CD4-positive, CD25-positive, alpha-beta regulatory T cell (primary cell): ENCODE data around the gene CXCL10. TPM values are rescaled to one million over a fixed set of nuclear protein-coding genes. Genes with fewer than 3 reads are reported as not detected.

Experiments
- ATAC-seq, 2 donors: fragments of 150-1000 bp; cut with Tn5 transposase; one replicate each; pipeline ENCODE4 v1.10.0; 2021; ENCODE audit warnings: low read depth in 2 of 2, moderate number of reproducible peaks in 2 of 2, moderate library complexity in 1 of 2
- DNase-seq, 3 donors: peaks; one replicate each; pipeline versions ENCODE4 v3.0.0 to v3.0.0-alpha.2; 2012 to 2022; ENCODE audit warnings: mixed read lengths in 1 of 3
- H3K27ac ChIP-seq: one replicate; pipeline ENCODE4 v1.7.0; 2013; ENCODE audit warnings: mild to moderate bottlenecking, low read length; ENCODE audit not compliant: insufficient read depth, poor library complexity, severe bottlenecking
- H3K27me3 ChIP-seq: one replicate; pipeline ENCODE4 v1.7.0; 2013; ENCODE audit warnings: low read length; ENCODE audit not compliant: control insufficient read depth, insufficient read depth
- H3K36me3 ChIP-seq: one replicate; pipeline ENCODE4 v1.7.0; 2013; ENCODE audit warnings: mild to moderate bottlenecking, low read length, moderate library complexity; ENCODE audit not compliant: control insufficient read depth, insufficient read depth
- H3K4me1 ChIP-seq: 2 replicates; pipeline ENCODE4 v1.7.0; 2013; ENCODE audit warnings: mild to moderate bottlenecking, low read length; ENCODE audit not compliant: insufficient read depth, control insufficient read depth, poor library complexity, severe bottlenecking
- H3K4me3 ChIP-seq: one replicate; pipeline ENCODE4 v1.7.0; 2013; ENCODE audit warnings: low read depth, mild to moderate bottlenecking, low read length, moderate library complexity
- H3K9me3 ChIP-seq, 2 experiments: 1 replicate in 1 of 2; 2 replicates in 1 of 2; pipeline ENCODE4 v1.7.0; 2013; ENCODE audit warnings: low read length in 2 of 2, mild to moderate bottlenecking in 1 of 2, moderate library complexity in 1 of 2; ENCODE audit not compliant: control insufficient read depth in 2 of 2
- H3K27ac Mint-ChIP-seq, 3 donors: one replicate each; pipeline ENCODE4 v1.8.0; 2020 to 2022; ENCODE audit warnings: mild to moderate bottlenecking in 3 of 3, mixed read lengths in 3 of 3, moderate library complexity in 2 of 3
- H3K27me3 Mint-ChIP-seq: one replicate; pipeline ENCODE4 v1.8.0; 2022; ENCODE audit warnings: mild to moderate bottlenecking, mixed read lengths
- H3K36me3 Mint-ChIP-seq: one replicate; pipeline ENCODE4 v1.8.0; 2020; ENCODE audit warnings: mixed read lengths
- H3K4me1 Mint-ChIP-seq, 4 donors: one replicate each; pipeline ENCODE4 v1.8.0; 2020 to 2022; ENCODE audit warnings: mixed read lengths in 4 of 4, mild to moderate bottlenecking in 1 of 4
- H3K4me3 Mint-ChIP-seq, 4 donors: one replicate each; pipeline ENCODE4 v1.8.0; 2020 to 2022; ENCODE audit warnings: mild to moderate bottlenecking in 4 of 4, mixed read lengths in 4 of 4, moderate library complexity in 3 of 4
- H3K9me3 Mint-ChIP-seq, 7 donors: one replicate each; pipeline ENCODE4 v1.8.0; 2020 to 2022; ENCODE audit warnings: mixed read lengths in 7 of 7, mild to moderate bottlenecking in 3 of 7, moderate library complexity in 2 of 7
- polyA plus RNA-seq, 4 donors: library from polyadenylated mRNA; unstranded; fragments of 300-500 nt; fragmentation: Illumina TruSeq; gene quantifications; one replicate each; pipeline ENCODE4 v1.2.3, GENCODE V29; 2021
- total RNA-seq: library from RNA; stranded (reverse); gene quantifications from one replicate; pipeline ENCODE4 v1.2.3, GENCODE V29; 2022

CXCL10 gene
- total and polyA plus RNA-seq, 5 donors from 2014 or later = not detected

DNA sequence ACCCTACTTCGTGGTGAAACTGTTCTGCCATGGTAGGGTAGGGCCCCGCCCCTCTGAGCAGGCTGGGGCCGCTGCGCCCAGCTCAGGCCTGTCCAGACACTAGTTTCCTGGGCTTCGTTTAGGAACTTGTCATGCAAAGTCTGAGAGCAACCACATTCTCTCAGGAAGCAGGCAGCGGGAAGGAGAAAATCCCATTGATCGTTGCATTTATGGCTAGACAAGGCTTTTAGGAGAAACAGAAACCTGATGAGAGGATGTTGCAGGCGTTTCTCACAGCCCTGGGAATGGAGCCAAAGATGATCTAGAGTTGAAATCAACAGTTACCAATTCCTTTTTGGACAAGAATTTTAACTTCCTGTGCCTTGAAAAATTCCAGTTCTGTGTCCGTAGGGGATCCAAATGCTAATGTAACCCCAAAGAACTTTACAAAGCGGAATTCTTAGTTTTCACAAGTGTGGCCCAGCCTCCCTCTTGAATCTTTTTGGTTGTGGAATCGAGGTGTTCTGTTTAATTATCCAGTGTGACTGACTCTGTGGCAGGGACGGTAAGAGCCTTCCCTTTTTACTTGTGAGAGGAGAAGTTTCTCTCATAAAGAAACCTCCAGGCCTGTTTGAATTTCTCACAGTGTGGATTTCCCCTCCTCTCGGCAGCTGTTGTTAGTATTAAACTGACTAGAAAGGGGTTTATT, 11.5 kb downstream of the CXCL10 start:
- no peak overlapping the region for H3K27ac ChIP-seq
- Mint-ChIP-seq H3K9me3 (peaks cover 0 to 2% (median 0%) of the 10 kb centered on the region in 7 donors), H3K4me1 (no peaks in the 10 kb centered on the region), H3K27me3 (peaks cover 20% of the 10 kb centered on the region), H3K36me3 (no peaks in the 10 kb centered on the region), H3K4me3 (no peak overlapping the region), H3K27ac (no peak overlapping the region)
- no peak overlapping the region for H3K4me3 ChIP-seq
- H3K9me3 ChIP-seq = no peaks in the 10 kb centered on the region
- H3K27me3 ChIP-seq = peaks cover 3% of the 10 kb centered on the region
- H3K4me1 ChIP-seq = no peaks in the 10 kb centered on the region
- ATAC-seq (no peak), DNase-seq (no peak)
- H3K36me3 ChIP-seq = no peaks in the 10 kb centered on the region

DNA sequence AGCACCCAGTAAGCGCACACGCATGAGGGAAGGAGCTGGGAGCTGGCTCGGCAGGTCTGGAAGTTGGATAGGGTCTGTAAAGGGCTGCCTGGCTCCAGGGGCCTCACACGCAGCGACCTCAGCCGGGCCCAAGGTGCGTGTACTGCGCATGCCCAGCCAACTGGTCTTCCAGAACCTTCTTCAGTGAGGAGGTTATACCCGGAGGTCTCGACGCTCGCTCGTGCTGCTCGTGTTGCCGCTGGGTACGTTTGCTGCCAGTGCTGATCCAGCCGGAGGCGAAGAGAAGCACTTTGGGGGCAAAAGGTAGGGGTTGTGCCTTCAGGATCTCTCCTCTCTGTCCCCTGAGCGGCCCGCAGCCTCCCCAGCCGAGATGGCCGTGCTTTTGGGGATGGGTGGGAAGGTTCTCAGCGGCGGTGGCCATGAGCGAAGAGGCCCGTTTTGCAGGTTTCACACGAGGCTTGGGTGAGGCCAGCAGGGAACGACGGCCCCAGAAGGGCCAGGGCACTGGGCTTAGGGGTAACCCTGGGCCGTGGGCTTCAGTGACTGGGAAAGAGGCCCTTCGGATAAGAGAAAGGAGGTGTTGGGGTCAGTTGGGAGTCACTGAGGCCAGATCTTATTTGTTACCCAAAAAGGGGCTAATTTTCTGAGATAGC, 12.2 kb downstream of the CXCL10 start:
- Histone ChIP-seq H3K4me3 (no peak overlapping the region), H3K36me3 (no peaks in the 10 kb centered on the region), H3K27me3 (peaks cover 7% of the 10 kb centered on the region), H3K27ac (no peak overlapping the region), H3K9me3 (no peaks in the 10 kb centered on the region), H3K4me1 (no peaks in the 10 kb centered on the region)
- peaks cover 0 to 2% (median 0%) of the 10 kb centered on the region in 7 donors for H3K9me3 Mint-ChIP-seq
- H3K4me1 Mint-ChIP-seq = no peaks in the 10 kb centered on the region
- no peak overlapping the region for H3K4me3 Mint-ChIP-seq
- H3K36me3 Mint-ChIP-seq = no peaks in the 10 kb centered on the region
- H3K27me3 Mint-ChIP-seq = peaks cover 21% of the 10 kb centered on the region
- peak overlapping the region in 1 of 3 donors; percentile 85 for H3K27ac Mint-ChIP-seq
- no peak for DNase-seq
- no peak for ATAC-seq

DNA sequence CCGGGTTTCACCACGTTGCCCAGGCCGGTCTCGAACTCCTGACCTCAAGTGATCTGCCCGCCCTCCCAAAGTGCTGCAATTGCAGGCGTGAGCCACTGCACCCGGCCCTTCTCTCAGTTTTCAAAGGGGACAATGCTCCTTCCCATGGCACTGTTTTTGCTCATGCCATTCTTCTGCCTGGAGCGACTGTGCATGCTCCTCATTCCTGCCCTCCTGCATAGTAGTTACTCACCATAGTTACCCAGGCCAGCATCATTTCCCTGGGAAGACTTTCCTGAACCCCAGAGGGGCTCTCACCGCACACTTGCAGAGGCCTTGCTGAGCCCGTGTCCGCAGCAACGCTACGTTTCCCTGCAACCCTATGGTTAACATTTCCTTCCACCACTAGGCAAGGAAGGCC, 12.7 kb downstream of the CXCL10 start:
- Histone ChIP-seq H3K4me1 (no peaks in the 10 kb centered on the region), H3K27ac (no peak overlapping the region), H3K4me3 (no peak overlapping the region), H3K27me3 (peaks cover 10% of the 10 kb centered on the region), H3K36me3 (no peaks in the 10 kb centered on the region), H3K9me3 (no peaks in the 10 kb centered on the region)
- Mint-ChIP-seq H3K36me3 (no peaks in the 10 kb centered on the region), H3K4me3 (no peak overlapping the region), H3K9me3 (peaks cover 0 to 2% (median 0%) of the 10 kb centered on the region in 7 donors), H3K4me1 (no peaks in the 10 kb centered on the region), H3K27ac (peak overlapping the region in 1 of 3 donors; percentile 85), H3K27me3 (peaks cover 26% of the 10 kb centered on the region)
- ATAC-seq (no peak), DNase-seq (no peak)

DNA sequence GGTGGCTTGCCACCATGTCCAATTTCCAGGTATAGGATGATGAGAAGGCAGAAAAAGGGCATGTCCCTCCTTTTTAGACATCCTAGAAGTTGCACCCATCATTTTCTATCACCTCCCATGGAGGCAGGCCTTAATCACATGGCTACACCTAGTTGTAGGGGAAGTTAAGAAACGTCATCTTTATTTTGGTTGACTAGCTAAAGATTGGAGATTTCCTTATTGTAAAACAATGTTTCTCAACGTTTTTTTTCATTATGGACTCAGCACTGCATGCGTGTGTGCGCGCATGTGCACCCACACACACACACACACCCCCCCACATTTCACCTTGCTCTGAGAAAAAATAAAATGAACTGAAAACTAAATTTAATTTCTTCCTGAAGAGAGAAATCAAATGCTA, 14.0 kb downstream of the CXCL10 start:
- Histone ChIP-seq H3K9me3 (no peaks in the 10 kb centered on the region), H3K27me3 (peaks cover 10% of the 10 kb centered on the region), H3K36me3 (no peaks in the 10 kb centered on the region), H3K4me1 (no peaks in the 10 kb centered on the region), H3K27ac (no peak overlapping the region), H3K4me3 (no peak overlapping the region)
- Mint-ChIP-seq H3K4me1 (no peaks in the 10 kb centered on the region), H3K36me3 (no peaks in the 10 kb centered on the region), H3K27ac (no peak overlapping the region), H3K27me3 (peaks cover 32% of the 10 kb centered on the region), H3K9me3 (peaks cover 0 to 2% (median 0%) of the 10 kb centered on the region in 7 donors), H3K4me3 (no peak overlapping the region)
- ATAC-seq (no peak), DNase-seq (no peak)

DNA sequence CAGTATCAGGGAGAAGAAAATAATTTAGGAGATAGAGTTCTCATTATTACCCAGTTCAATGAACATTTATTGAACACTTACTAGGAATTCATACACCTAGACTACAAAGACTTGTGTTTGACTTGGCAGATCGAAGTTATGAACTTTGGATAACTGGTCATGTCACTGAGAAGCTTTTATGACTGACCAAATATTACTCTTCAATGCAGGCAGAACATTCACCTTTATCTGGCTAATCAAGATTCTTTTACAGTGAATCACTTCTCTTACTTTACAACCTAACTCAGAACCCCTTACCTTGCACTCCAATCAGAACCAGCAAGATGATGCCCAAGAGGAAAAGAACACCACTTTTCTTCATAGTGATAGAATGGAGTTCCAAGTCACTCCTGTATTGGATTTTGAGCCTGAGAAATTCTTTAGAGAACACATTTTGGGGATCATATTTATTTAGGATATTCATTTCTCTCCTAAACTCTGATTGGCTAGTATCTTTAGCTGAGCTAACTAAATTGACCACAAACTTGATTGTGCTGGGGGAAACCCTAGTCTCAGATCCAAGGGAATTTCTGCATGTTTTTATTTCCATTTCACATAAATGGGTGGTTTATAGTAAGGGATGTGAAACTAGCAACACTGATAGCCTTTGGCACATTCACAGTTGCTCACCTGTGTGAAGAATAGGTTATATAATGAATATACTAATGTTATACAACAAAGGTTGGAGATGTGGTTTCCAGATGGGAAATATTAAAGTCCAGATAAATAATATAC, 16.0 kb downstream of the CXCL10 start, which contains the start of gene CXCL9:
Gene CXCL9, minus strand, starts transcription at position 421 of the 774 bp plus-strand sequence. Its CDS starts 60 bp downstream, at position 361.
- Mint-ChIP-seq H3K36me3 (no peaks in the 10 kb centered on the region), H3K27me3 (peaks cover 35% of the 10 kb centered on the region), H3K4me1 (no peaks in the 10 kb centered on the region), H3K9me3 (peaks cover 0 to 2% (median 0%) of the 10 kb centered on the region in 7 donors), H3K27ac (no peak within 1 kb of the TSS), H3K4me3 (no peak within 1 kb of the TSS)
- ATAC-seq (no peak), DNase-seq (no peak)
- H3K36me3 ChIP-seq = no peaks in the 10 kb centered on the region
- no peaks in the 10 kb centered on the region for H3K9me3 ChIP-seq
- no peak within 1 kb of the TSS for H3K27ac ChIP-seq
- H3K27me3 ChIP-seq = peaks cover 13% of the 10 kb centered on the region
- H3K4me1 ChIP-seq = no peaks in the 10 kb centered on the region
- no peak within 1 kb of the TSS for H3K4me3 ChIP-seq

DNA sequence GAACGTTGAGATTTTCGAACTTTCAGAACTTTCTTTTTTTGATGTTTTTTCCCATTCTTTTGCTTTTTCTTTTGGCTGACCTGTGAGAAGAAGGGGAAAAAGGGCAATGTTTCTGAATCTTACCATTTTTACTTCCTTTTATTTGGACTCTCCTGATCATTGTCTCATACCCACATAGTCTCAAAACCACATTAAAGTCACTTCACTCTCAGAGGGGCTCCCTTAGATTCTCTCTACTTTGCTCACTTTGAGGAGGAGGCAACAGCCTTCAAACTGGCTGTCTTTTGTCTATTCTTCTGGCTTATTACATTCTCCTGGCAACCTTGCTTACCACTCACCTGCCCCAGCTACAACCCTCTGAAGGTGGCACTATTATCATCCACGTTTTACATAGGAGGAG, 19.7 kb downstream of the CXCL10 start:
- Histone ChIP-seq H3K4me1 (no peaks in the 10 kb centered on the region), H3K27me3 (peaks cover 10% of the 10 kb centered on the region), H3K4me3 (no peak overlapping the region), H3K36me3 (no peaks in the 10 kb centered on the region), H3K27ac (no peak overlapping the region), H3K9me3 (no peaks in the 10 kb centered on the region)
- no peak overlapping the region for H3K4me3 Mint-ChIP-seq
- ATAC-seq (no peak), DNase-seq (no peak)
- H3K9me3 Mint-ChIP-seq = no peaks in the 10 kb centered on the region
- H3K36me3 Mint-ChIP-seq = no peaks in the 10 kb centered on the region
- no peaks in the 10 kb centered on the region for H3K4me1 Mint-ChIP-seq
- H3K27ac Mint-ChIP-seq = no peak overlapping the region
- H3K27me3 Mint-ChIP-seq = peaks cover 24% of the 10 kb centered on the region

DNA sequence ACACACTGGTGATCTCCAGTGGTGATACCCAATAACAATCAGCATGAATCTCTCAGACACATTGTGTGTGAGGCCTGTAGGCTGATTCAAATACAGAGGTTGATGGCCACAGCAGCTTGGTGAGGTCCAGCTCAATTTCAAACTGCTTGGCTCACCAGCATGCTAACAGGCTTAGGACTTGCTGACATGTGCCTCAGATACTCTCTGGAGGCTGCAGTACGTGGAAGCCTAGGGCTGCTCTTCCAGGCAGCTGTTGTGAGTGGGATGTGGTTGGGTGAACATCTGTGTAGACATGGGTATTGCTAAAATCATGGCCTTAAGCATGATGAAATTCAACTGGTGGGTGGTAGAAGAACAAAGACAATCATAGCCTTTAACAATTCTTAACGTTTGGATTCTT, 20.3 kb downstream of the CXCL10 start:
- no peak overlapping the region for H3K27ac Mint-ChIP-seq
- no peaks in the 10 kb centered on the region for H3K4me1 Mint-ChIP-seq
- no peak overlapping the region for H3K4me3 Mint-ChIP-seq
- Histone ChIP-seq H3K27me3 (peaks cover 10% of the 10 kb centered on the region), H3K9me3 (no peaks in the 10 kb centered on the region), H3K36me3 (no peaks in the 10 kb centered on the region), H3K4me1 (no peaks in the 10 kb centered on the region), H3K4me3 (no peak overlapping the region), H3K27ac (no peak overlapping the region)
- no peaks in the 10 kb centered on the region for H3K36me3 Mint-ChIP-seq
- DNase-seq (no peak), ATAC-seq (no peak)
- peaks cover 24% of the 10 kb centered on the region for H3K27me3 Mint-ChIP-seq
- H3K9me3 Mint-ChIP-seq = no peaks in the 10 kb centered on the region
